GM12878 (cell line): ENCODE results near the gene LRRC2. TPM values are rescaled to one million over a fixed set of nuclear protein-coding genes. Genes with fewer than 3 reads are reported as not detected.
"Not testable (repeated sequence)": the region's sequence is repeated elsewhere in the genome, so short reads cannot be mapped to it uniquely, and the experiment has no call there.

Source experiments
- ATAC-seq: fragments of 200-7000 bp; cut with Tn5 transposase; 3 replicates; pipeline ENCODE4 v1.9.1; 2020; ENCODE audit warnings: mild to moderate bottlenecking, moderate library complexity
- BruUV-seq: library from RNA; stranded (reverse); fragments of 400-500 nt; replicated peaks from 2 replicates; lab custom pipeline; 2021; lab: Mats Ljungman, UMichigan
- CTCF ChIA-PET: fragments of 300-600 bp; sonication (Branson Sonifier 250); formaldehyde crosslinking; extraction: SDS; loops from one replicate; lab custom pipeline; 2021; ENCODE audit warnings: inconsistent platforms; lab: Yijun Ruan, JAX
- POLR2A ChIA-PET: fragments of 350-600 bp; formaldehyde crosslinking; extraction: SDS; loops from one replicate; lab custom pipeline; 2021; ENCODE audit warnings: inconsistent platforms; lab: Charles Lee
- RAD21 ChIA-PET: fragments of 300-600 bp; sonication (Branson Sonifier 250); formaldehyde crosslinking; loops from one replicate; lab custom pipeline; 2023; ENCODE audit warnings: antibody characterized with exemption; ENCODE audit not compliant: unreplicated experiment; lab: Charles Lee
- SMC1A ChIA-PET: fragments of 300-600 bp; sonication (Branson Sonifier 250); formaldehyde crosslinking; loops from one replicate; lab custom pipeline; 2023; ENCODE audit not compliant: unreplicated experiment, uncharacterized antibody; lab: Charles Lee
- DNase-seq: peaks from one replicate; pipeline ENCODE4 v3.0.0-alpha.2; 2011; ENCODE audit warnings: low read depth, low spot score
- FAIRE-seq: peaks from 3 replicates; lab custom pipeline; 2011; peaks lifted over from hg19 to GRCh38; lab: Jason Lieb, UNC
- H2AFZ ChIP-seq: 2 replicates; pipeline ENCODE4 v1.6.0; 2011; ENCODE audit warnings: low read depth, low read length, control low read depth; ENCODE audit not compliant: control insufficient read depth
- H3K27ac ChIP-seq: 2 replicates; pipeline ENCODE4 v1.5.1; 2011; ENCODE audit warnings: control low read depth; ENCODE audit not compliant: control insufficient read depth, insufficient read depth
- H3K27me3 ChIP-seq, 2 experiments: replicated peaks in 1 of 2; 2 replicates each; pipeline versions ENCODE4 v1.6.0 to v1.6.1; 2011; ENCODE audit warnings: low read length in 1 of 2; ENCODE audit not compliant: control insufficient read depth in 2 of 2, insufficient read depth in 2 of 2
- H3K36me3 ChIP-seq, 2 experiments: 2 replicates each; pipeline ENCODE4 v1.5.1; 2011; ENCODE audit warnings: low read length in 1 of 2; ENCODE audit not compliant: control insufficient read depth in 2 of 2, insufficient read depth in 2 of 2
- H3K4me1 ChIP-seq: 2 replicates; pipeline ENCODE4 v1.6.1; 2011; ENCODE audit warnings: mild to moderate bottlenecking, low read length, moderate library complexity, mixed read lengths; ENCODE audit not compliant: control insufficient read depth, insufficient read depth
- H3K4me2 ChIP-seq: 2 replicates; pipeline ENCODE4 v1.6.0; 2011; ENCODE audit warnings: control low read depth; ENCODE audit not compliant: control insufficient read depth, insufficient read depth
- H3K4me3 ChIP-seq: fragments of 200-600 bp; sonication (generic); 2 replicates; pipeline ENCODE4 v1.5.1; 2016
- H3K79me2 ChIP-seq: 2 replicates; pipeline ENCODE4 v1.6.0; 2011; ENCODE audit warnings: low read length; ENCODE audit not compliant: control insufficient read depth, insufficient read depth
- H3K9ac ChIP-seq: 2 replicates; pipeline ENCODE4 v1.8.0; 2011; ENCODE audit warnings: low read length, control low read depth, mixed read lengths; ENCODE audit not compliant: control insufficient read depth, insufficient read depth
- H3K9me3 ChIP-seq: replicated peaks from 3 replicates; pipeline ENCODE4 v1.5.1; 2011; ENCODE audit warnings: mild to moderate bottlenecking, low read length; ENCODE audit not compliant: control insufficient read depth, insufficient read depth
- H4K20me1 ChIP-seq: 2 replicates; pipeline ENCODE4 v1.6.0; 2011; ENCODE audit not compliant: control insufficient read depth, insufficient read depth
- BCL3 ChIP-seq: IDR thresholded peaks from 2 replicates; pipeline ENCODE4 v1.6.1; 2011; ENCODE audit warnings: borderline replicate concordance, low read depth, mild to moderate bottlenecking, moderate library complexity, low read length; ENCODE audit not compliant: insufficient read depth, poor library complexity, severe bottlenecking
- GABPA ChIP-seq: IDR thresholded peaks from 2 replicates; pipeline ENCODE4 v1.6.1; 2014; ENCODE audit warnings: antibody characterized with exemption, low read depth, mild to moderate bottlenecking, inconsistent platforms
- MLLT1 ChIP-seq: fragments of 450-650 bp; IDR thresholded peaks from 2 replicates; pipeline ENCODE4 v1.6.1; 2016; ENCODE audit warnings: mild to moderate bottlenecking
- NR2C2 ChIP-seq: IDR thresholded peaks from 2 replicates; pipeline ENCODE4 v1.6.1; 2011; ENCODE audit warnings: borderline replicate concordance, low read depth; ENCODE audit not compliant: control insufficient read depth, insufficient read length
- RBBP5 ChIP-seq: fragments of 200-600 bp; sonication (generic); conservative IDR thresholded peaks from 2 replicates; pipeline ENCODE4 v1.6.1; 2016
- ZBTB33 ChIP-seq: fragments of 450-650 bp; IDR thresholded peaks from 2 replicates; pipeline ENCODE4 v1.6.1; 2017; ENCODE audit warnings: mild to moderate bottlenecking
- ZZZ3 ChIP-seq: IDR thresholded peaks from 2 replicates; pipeline ENCODE4 v1.6.1; 2011; ENCODE audit warnings: low read depth; ENCODE audit not compliant: control insufficient read depth, insufficient read length
- WGBS: methylation state at CpG from one replicate; pipeline ENCODE4 v1.1.6; 2016; ENCODE audit warnings: low lambda C conversion rate; ENCODE audit not compliant: insufficient replicate concordance, insufficient coverage; ENCODE audit errors: missing lambda C conversion rate; 5-methylcytosine and 5-hydroxymethylcytosine counted together
- in situ Hi-C: fragments of 300-500 bp; cut with MboI; formaldehyde crosslinking; loops from 9 replicates; pipeline ENCODE4 v1.14.3; 2018; ENCODE audit warnings: mixed read lengths
- intact Hi-C: fragments of 100-400 bp; cut with micrococcal nuclease; formaldehyde crosslinking; loops from one replicate; pipeline ENCODE4 v1.14.2; 2022; ENCODE audit not compliant: unreplicated experiment
- polyA plus RNA-seq, 11 experiments: library from polyadenylated mRNA; depleted of rRNA in 4 of 11; unstranded in 6 of 11; stranded (reverse) in 5 of 11; fragments of >200 nt; fragmentation: Nextera tagmentation in 4 of 11; fragmentation: Illumina TruSeq in 1 of 11; extraction: Ambion mirVana in 4 of 11; extraction: Trizol in 1 of 11; gene quantifications; 1 replicate in 1 of 11; 2 replicates in 10 of 11; pipeline versions ENCODE4 v1.2.1 to v1.2.3, GENCODE V29; 2011 to 2016; ENCODE audit warnings: inconsistent platforms in 2 of 11, missing spikeins in 2 of 11, low read depth in 1 of 11
- total RNA-seq, 4 experiments: library from RNA; depleted of rRNA in 3 of 4; stranded (reverse); fragments of >200 nt in 3 of 4; fragmentation: Illumina TruSeq in 1 of 4; extraction: Trizol in 1 of 4; gene quantifications; 2 replicates each; pipeline versions ENCODE4 v1.2.1 to v1.2.3, GENCODE V29; 2013 to 2021

Gene LRRC2
- total and polyA plus RNA-seq, 10 of the 15 experiments (the other 5 are each of a cell fraction or from before 2014, with no cell fraction given), result not detected

- TF ChIP-seq BCL3, result no peak
- no peak for TF ChIP-seq MLLT1
- no peak for TF ChIP-seq ZZZ3
- no peak for TF ChIP-seq GABPA
- no peak for TF ChIP-seq ZBTB33
- TF ChIP-seq RBBP5, result no peak
- TF ChIP-seq NR2C2, result no peak
These were observed 13.1 kb upstream of the LRRC2 start (continued) for GRCh38 chr3:46578973-46579755.

GRCh38 chr3:46577580-46578249 is 11.6 kb upstream of the LRRC2 start:
- H3K36me3 ChIP-seq, in situ Hi-C loops, H3K4me1 ChIP-seq, H3K9me3 ChIP-seq, H4K20me1 ChIP-seq, H3K9ac ChIP-seq, H3K4me3 ChIP-seq, H3K4me2 ChIP-seq, H3K79me2 ChIP-seq, DNase-seq, POLR2A ChIA-PET, ATAC-seq, intact Hi-C loops, SMC1A ChIA-PET, CTCF ChIA-PET, H2AFZ ChIP-seq, FAIRE-seq, H3K27ac ChIP-seq, BruUV-seq, RAD21 ChIA-PET, H3K27me3 ChIP-seq: not testable (repeated sequence)
- whole genome bisulfite sequencing, result 58% methylated on average over 15 of the region's 18 CpGs
